Caco-2 (cell line): Measurements from ENCODE around the gene IGFL1. TPM values are rescaled to one million over a fixed set of nuclear protein-coding genes. Genes with fewer than 3 reads are reported as not detected.

Source experiments
- BruUV-seq: library from RNA; stranded (reverse); fragments of 400-500 nt; replicated peaks from 2 replicates; lab custom pipeline; 2021; lab: Mats Ljungman, UMichigan
- CTCF ChIA-PET: fragments of 300-600 bp; sonication (Branson Sonifier 250); formaldehyde crosslinking; loops from one replicate; lab custom pipeline; 2022; ENCODE audit warnings: antibody characterized with exemption; lab: Charles Lee
- POLR2A ChIA-PET: fragments of 300-600 bp; sonication (Branson Sonifier 250); formaldehyde crosslinking; loops from one replicate; lab custom pipeline; 2022; ENCODE audit warnings: antibody characterized with exemption; lab: Charles Lee
- DNase-seq, 2 experiments: peaks; one replicate each; pipeline versions ENCODE4 v3.0.0 to v3.0.0-alpha.2; 2020 to 2022
- H3K27me3 ChIP-seq: replicated peaks from 2 replicates; pipeline ENCODE4 v1.6.0; 2011; ENCODE audit warnings: low read length; ENCODE audit not compliant: control insufficient read depth, insufficient read depth
- H3K36me3 ChIP-seq: 2 replicates; pipeline ENCODE4 v1.5.1; 2011; ENCODE audit warnings: low read length; ENCODE audit not compliant: control insufficient read depth, insufficient read depth
- H3K4me1 ChIP-seq: fragments of 250-450 bp; sonication (Bioruptor Pico); 2 replicates; pipeline ENCODE4 v1.5.1; 2020; ENCODE audit warnings: mild to moderate bottlenecking
- H3K4me3 ChIP-seq: 2 replicates; pipeline ENCODE4 v1.5.1; 2011; ENCODE audit warnings: low read depth, mild to moderate bottlenecking, control low read depth, low read length
- H3K9me3 ChIP-seq: fragments of 250-450 bp; sonication (Bioruptor Pico); 2 replicates; pipeline ENCODE4 v1.5.1; 2020; ENCODE audit warnings: mild to moderate bottlenecking, moderate library complexity
- H3K27ac Mint-ChIP-seq: one replicate; pipeline ENCODE4 v1.8.0; 2022; ENCODE audit warnings: mixed read lengths; ENCODE audit not compliant: unreplicated experiment
- H3K27me3 Mint-ChIP-seq: one replicate; pipeline ENCODE4 v1.8.0; 2022; ENCODE audit warnings: mixed read lengths; ENCODE audit not compliant: insufficient read depth, unreplicated experiment
- H3K36me3 Mint-ChIP-seq: one replicate; pipeline ENCODE4 v1.8.0; 2022; ENCODE audit warnings: mild to moderate bottlenecking, mixed read lengths; ENCODE audit not compliant: insufficient read depth, unreplicated experiment
- H3K4me1 Mint-ChIP-seq: one replicate; pipeline ENCODE4 v1.8.0; 2022; ENCODE audit warnings: low read depth, mixed read lengths; ENCODE audit not compliant: unreplicated experiment
- H3K4me3 Mint-ChIP-seq: one replicate; pipeline ENCODE4 v1.8.0; 2022; ENCODE audit warnings: mild to moderate bottlenecking, moderate library complexity, mixed read lengths; ENCODE audit not compliant: unreplicated experiment
- H3K9me3 Mint-ChIP-seq: one replicate; pipeline ENCODE4 v1.8.0; 2022; ENCODE audit warnings: mixed read lengths; ENCODE audit not compliant: unreplicated experiment
- intact Hi-C: fragments of 100-400 bp; cut with micrococcal nuclease; formaldehyde crosslinking; loops from one replicate; pipeline ENCODE4 v1.10.0; 2022; ENCODE audit not compliant: unreplicated experiment
- total RNA-seq: library from RNA; stranded (reverse); gene quantifications from 2 replicates; pipeline ENCODE4 v1.2.3, GENCODE V29; 2022
- TF ChIP-seq, protein P1 (sequence below), 2 experiments: fragments of 200-600 bp in 1 of 2; IDR thresholded peaks; 1 replicate in 1 of 2; 2 replicates in 1 of 2; pipeline versions ENCODE4 v1.5.1 to v1.8.0; 2011 to 2022; ENCODE audit warnings: antibody characterized with exemption in 1 of 2, control low read depth in 1 of 2, inconsistent platforms in 1 of 2, low read depth in 1 of 2, low read length in 1 of 2, mild to moderate bottlenecking in 1 of 2, moderate library complexity in 1 of 2; ENCODE audit not compliant: insufficient read depth in 1 of 2, severe bottlenecking in 1 of 2, unreplicated experiment in 1 of 2

Gene IGFL1
- total RNA-seq, 1 experiment from 2014 or later: not detected

DNA sequence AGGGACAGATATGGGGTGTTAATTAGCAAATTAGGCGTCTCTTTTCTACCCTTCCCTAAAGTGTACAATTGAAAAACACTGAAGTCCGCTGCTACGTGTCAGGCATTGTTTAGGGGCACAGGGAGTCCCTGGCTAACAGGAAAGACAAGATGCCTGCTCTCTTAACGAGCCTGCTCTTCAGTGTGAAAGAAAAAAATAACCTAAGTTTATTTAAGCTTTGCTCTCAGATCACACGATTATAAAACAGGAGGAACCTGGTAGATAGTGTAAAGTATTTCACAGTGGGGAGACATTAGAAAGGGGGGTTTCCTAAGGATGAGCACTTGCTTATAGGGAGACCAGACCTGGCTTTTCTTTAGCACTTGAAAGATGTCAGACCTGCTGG is 42.8 kb upstream of the IGFL1 start:
- POLR2A ChIA-PET: no interaction called here

DNA sequence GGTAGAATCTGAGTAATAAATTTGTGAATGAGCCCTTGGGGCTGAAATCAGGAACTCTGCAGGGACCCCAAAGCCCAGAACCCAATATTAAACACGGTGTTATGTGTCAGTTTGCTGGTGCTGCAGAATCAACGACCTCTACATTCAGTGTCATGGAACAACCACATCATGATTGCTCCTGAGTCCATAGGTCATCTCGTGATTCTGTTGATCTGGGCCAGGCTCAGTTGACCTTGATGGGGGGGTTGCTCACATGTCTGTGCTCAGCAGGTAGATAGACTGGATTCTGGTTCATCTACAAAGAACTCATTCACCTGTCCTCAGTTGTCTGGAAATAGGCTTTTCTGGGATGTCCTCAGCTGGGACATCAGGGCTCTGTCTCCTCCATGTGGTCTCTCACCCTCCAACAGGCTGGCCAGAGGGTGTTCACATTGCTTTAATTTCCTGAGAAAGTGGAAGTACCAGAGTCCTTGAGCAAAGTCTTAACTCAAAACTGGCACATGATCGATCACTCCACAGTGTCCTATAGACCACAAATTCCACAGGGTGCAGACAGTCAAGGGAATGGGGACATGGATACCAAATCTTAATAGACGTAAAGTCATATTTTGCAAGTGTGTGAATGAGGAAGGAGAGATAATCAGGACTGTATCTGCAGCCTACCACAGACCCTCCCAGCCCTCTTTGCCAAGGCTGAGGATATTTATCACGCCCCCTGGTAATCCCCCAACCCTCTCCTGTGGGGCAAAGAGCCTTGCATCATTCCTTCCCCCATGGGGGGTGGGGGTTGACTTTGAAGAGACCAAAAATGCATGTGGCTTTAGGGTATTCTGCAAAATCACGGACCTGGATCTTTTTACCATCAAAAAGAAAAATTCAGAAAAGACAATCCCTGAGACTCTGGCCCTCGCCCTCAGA is 39.3 kb upstream of the IGFL1 start:
- no peaks in the 10 kb centered on the region for H3K27me3 Mint-ChIP-seq
- H3K9me3 ChIP-seq: no peaks in the 10 kb centered on the region
- no peaks in the 10 kb centered on the region for H3K27me3 ChIP-seq
- POLR2A ChIA-PET: no interaction called here
- peaks cover 37% of the 10 kb centered on the region for H3K4me1 Mint-ChIP-seq
- intact Hi-C loops: loop anchor here (1.0 to 5.0 kb wide), 4 partner anchors 43 to 163 kb away; partner anchors contain the start of gene IGFL2
- TF ChIP-seq, protein P1, sequence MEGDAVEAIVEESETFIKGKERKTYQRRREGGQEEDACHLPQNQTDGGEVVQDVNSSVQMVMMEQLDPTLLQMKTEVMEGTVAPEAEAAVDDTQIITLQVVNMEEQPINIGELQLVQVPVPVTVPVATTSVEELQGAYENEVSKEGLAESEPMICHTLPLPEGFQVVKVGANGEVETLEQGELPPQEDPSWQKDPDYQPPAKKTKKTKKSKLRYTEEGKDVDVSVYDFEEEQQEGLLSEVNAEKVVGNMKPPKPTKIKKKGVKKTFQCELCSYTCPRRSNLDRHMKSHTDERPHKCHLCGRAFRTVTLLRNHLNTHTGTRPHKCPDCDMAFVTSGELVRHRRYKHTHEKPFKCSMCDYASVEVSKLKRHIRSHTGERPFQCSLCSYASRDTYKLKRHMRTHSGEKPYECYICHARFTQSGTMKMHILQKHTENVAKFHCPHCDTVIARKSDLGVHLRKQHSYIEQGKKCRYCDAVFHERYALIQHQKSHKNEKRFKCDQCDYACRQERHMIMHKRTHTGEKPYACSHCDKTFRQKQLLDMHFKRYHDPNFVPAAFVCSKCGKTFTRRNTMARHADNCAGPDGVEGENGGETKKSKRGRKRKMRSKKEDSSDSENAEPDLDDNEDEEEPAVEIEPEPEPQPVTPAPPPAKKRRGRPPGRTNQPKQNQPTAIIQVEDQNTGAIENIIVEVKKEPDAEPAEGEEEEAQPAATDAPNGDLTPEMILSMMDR (IDR thresholded peaks at IDR 0.05; ENCODE audit: insufficient read depth in 1 of 2, low read depth in 1 of 2, low read length in 1 of 2, severe bottlenecking in 1 of 2, unreplicated experiment in 1 of 2): no peak
- CTCF ChIA-PET: interaction anchor here (0.6 to 2.4 kb wide), 8 partner anchors 43 to 460 kb away, joined by 3 to 21 read pairs (median 8); partner anchors contain the start of genes FBXO46 and IGFL2
- no peak overlapping the region for H3K4me3 Mint-ChIP-seq
- H3K36me3 ChIP-seq: no peaks in the 10 kb centered on the region
- BruUV-seq: no TSS peak
- H3K4me1 ChIP-seq: peaks cover 30% of the 10 kb centered on the region
- H3K36me3 Mint-ChIP-seq: no peaks in the 10 kb centered on the region
- H3K9me3 Mint-ChIP-seq: no peaks in the 10 kb centered on the region
- no peak overlapping the region for H3K27ac Mint-ChIP-seq
- DNase-seq: no peak
- H3K4me3 ChIP-seq: no peak overlapping the region

More for the DNA sequence above, 42.8 kb upstream of the IGFL1 start:
- H3K9me3 Mint-ChIP-seq: peaks cover 11% of the 10 kb centered on the region
- CTCF ChIA-PET: no interaction called here
- peaks cover 10% of the 10 kb centered on the region for H3K4me1 ChIP-seq
- no peaks in the 10 kb centered on the region for H3K27me3 Mint-ChIP-seq
- no peaks in the 10 kb centered on the region for H3K36me3 Mint-ChIP-seq
- no peak overlapping the region for H3K27ac Mint-ChIP-seq
- peaks cover 25% of the 10 kb centered on the region for H3K4me1 Mint-ChIP-seq
- DNase-seq: no peak
- H3K4me3 Mint-ChIP-seq: no peak overlapping the region
- intact Hi-C loops: loop anchor here (5.0 kb wide), 2 partner anchors 39 to 159 kb away; partner anchors contain the start of gene IGFL2
- no TSS peak for BruUV-seq
- no peaks in the 10 kb centered on the region for H3K36me3 ChIP-seq
- H3K9me3 ChIP-seq: 0 out of 2 replicates have a peak, but pooled peaks cover 5% of the 10 kb centered on the region
- no peaks in the 10 kb centered on the region for H3K27me3 ChIP-seq
- TF ChIP-seq, protein P1 (IDR thresholded peaks at IDR 0.05; ENCODE audit: insufficient read depth in 1 of 2, low read depth in 1 of 2, low read length in 1 of 2, severe bottlenecking in 1 of 2, unreplicated experiment in 1 of 2): no peak
- H3K4me3 ChIP-seq: no peak overlapping the region

GRCh38 chr19:46191356-46191755 is 38.2 kb upstream of the IGFL1 start:
- H3K36me3 ChIP-seq: no peaks in the 10 kb centered on the region
- Mint-ChIP-seq H3K4me3 (no peak overlapping the region), H3K27me3 (no peaks in the 10 kb centered on the region), H3K4me1 (peaks cover 37% of the 10 kb centered on the region), H3K36me3 (no peaks in the 10 kb centered on the region), H3K27ac (no peak overlapping the region), H3K9me3 (no peaks in the 10 kb centered on the region)
- intact Hi-C loops: no loop called here
- peaks cover 30% of the 10 kb centered on the region for H3K4me1 ChIP-seq
- no peaks in the 10 kb centered on the region for H3K9me3 ChIP-seq
- H3K27me3 ChIP-seq: no peaks in the 10 kb centered on the region
- POLR2A ChIA-PET: no interaction called here
- TF ChIP-seq, protein P1 (IDR thresholded peaks at IDR 0.05; ENCODE audit: insufficient read depth in 1 of 2, low read depth in 1 of 2, low read length in 1 of 2, severe bottlenecking in 1 of 2, unreplicated experiment in 1 of 2): no peak
- no peak for DNase-seq
- CTCF ChIA-PET: interaction anchor here (0.8 to 1.2 kb wide), 3 partner anchors 15 to 114 kb away, joined by 3 to 5 read pairs (median 5); no protein-coding TSS in a partner anchor
- no peak overlapping the region for H3K4me3 ChIP-seq
- no TSS peak for BruUV-seq
